SU-DHL-6 (cell line): Measurements from ENCODE around the gene PYGB.

Experiments used
- EZH2phosphoT487 ChIP-seq: fragments of 200-600 bp; sonication (generic), shearing (Covaris generic); conservative IDR thresholded peaks from 2 replicates; pipeline ENCODE4 v1.6.1; 2018; ENCODE audit warnings: mild to moderate bottlenecking, antibody characterized with exemption, low read length, moderate library complexity, mixed read lengths
- TF ChIP-seq, protein P1 (sequence below): fragments of 200-600 bp; sonication (generic); IDR thresholded peaks from one replicate; pipeline ENCODE4 v1.5.1; 2017; ENCODE audit warnings: antibody characterized with exemption, mild to moderate bottlenecking, low read length, moderate library complexity; ENCODE audit not compliant: insufficient read depth, poor library complexity, severe bottlenecking

DNA sequence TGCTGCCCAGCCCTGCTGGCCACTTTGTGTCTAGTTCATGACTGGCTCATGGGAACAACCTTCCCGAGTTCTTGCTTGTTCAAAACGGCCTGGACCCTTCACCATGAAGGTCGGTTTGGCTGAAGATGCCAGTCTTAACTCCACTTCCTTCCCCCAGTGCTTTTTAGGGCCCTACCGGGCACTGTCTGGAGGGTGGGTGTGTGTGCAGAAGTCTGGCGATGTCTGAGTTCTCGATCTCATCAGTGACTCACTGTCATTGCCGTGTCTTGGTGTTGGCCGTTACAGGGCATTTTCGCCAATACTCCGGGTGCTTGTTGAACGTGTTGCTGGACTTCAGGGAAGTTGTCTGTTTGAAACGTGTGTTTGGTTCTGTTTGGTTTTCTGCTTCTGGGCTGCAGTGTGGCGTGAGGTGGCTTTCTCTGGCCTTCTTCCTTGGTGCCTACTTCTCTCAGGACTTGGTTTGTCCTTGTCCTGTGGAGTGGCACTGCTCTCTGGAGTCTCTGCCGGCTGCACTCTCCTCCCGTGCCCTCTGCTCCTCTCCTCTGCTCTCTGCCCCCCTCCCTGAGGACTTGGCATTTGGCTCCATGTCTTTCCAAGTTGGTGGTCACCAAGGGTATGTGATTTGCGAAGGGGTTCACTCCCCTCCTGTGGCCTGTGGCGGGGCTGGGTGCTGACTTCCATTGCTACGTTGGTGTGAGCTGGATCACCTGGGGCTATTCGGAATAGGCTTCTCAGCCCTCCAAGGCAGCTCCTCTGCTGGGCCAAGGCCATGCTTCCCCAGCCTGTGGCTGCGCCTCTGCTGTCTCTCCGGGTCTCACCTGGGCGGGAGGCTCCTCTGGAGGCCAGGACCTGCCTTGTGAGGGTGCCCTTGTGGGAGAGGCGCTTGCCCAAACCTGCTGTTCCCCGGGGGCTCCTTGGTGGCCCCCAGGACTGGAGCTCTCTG is 38.2 kb downstream of the PYGB start:
- TF ChIP-seq, protein P1, sequence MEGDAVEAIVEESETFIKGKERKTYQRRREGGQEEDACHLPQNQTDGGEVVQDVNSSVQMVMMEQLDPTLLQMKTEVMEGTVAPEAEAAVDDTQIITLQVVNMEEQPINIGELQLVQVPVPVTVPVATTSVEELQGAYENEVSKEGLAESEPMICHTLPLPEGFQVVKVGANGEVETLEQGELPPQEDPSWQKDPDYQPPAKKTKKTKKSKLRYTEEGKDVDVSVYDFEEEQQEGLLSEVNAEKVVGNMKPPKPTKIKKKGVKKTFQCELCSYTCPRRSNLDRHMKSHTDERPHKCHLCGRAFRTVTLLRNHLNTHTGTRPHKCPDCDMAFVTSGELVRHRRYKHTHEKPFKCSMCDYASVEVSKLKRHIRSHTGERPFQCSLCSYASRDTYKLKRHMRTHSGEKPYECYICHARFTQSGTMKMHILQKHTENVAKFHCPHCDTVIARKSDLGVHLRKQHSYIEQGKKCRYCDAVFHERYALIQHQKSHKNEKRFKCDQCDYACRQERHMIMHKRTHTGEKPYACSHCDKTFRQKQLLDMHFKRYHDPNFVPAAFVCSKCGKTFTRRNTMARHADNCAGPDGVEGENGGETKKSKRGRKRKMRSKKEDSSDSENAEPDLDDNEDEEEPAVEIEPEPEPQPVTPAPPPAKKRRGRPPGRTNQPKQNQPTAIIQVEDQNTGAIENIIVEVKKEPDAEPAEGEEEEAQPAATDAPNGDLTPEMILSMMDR = no peak
- TF ChIP-seq EZH2phosphoT487 = no peak
